NCI-H2227 (cell line): ENCODE measurements around the gene KLHL26.

Experiments used
- DNase-seq: peaks from one replicate; lab custom pipeline; 2025; ENCODE audit not compliant: unreplicated experiment; lab: John Stamatoyannopoulos, UW

The KLHL26 gene

GRCh38 chr19:18716857-18717256, 80.0 kb downstream of the KLHL26 start:
- no peak for DNase-seq

- no peak for DNase-seq
Measured at GRCh38 chr19:18717601-18718000, 80.8 kb downstream of the KLHL26 start.

- no peak for DNase-seq
Measured at GRCh38 chr19:18718015-18718526, 81.2 kb downstream of the KLHL26 start.

GRCh38 chr19:18718846-18719458, 82.1 kb downstream of the KLHL26 start:
- DNase-seq: no peak

- DNase-seq: no peak
Measured at GRCh38 chr19:18719541-18719940, 82.7 kb downstream of the KLHL26 start.
